Testis (tissue), 2 donors: ENCODE results near the gene TMEM237.

ENCODE experiments used
- POLR2A ChIP-seq: fragments of 450-650 bp; IDR thresholded peaks from one replicate; pipeline ENCODE4 v1.6.1; 2017; ENCODE audit warnings: antibody characterized with exemption, mild to moderate bottlenecking, moderate library complexity
- TF ChIP-seq, protein P1 (sequence below), 3 experiments: fragments of 450-650 bp in 2 of 3; fragments of 200-600 bp in 1 of 3; sonication (generic) in 1 of 3; IDR thresholded peaks; one replicate each; pipeline ENCODE4 v1.5.1; 2016 to 2019; ENCODE audit warnings: antibody characterized with exemption in 3 of 3, mild to moderate bottlenecking in 2 of 3, moderate library complexity in 1 of 3

DNA sequence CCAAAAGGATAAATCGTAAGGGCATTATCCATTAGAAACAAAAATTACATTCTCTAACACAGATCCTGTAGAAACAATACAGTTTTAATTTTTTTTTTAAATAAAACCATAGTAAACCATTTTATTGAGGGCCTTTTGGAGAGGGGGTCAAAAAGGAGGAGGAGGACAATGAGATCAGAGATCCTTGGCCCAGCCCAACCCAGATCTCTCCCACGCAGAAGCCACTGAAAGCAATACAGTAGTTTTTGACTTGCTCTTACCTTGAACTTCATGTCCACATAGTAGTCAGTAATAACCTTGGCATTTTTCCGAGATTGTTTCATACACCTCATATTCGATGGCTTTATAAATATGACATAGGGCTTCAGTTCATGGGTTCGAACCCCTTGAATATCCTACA, 4.1 kb upstream of the TMEM237 start:
- TF ChIP-seq, protein P1, sequence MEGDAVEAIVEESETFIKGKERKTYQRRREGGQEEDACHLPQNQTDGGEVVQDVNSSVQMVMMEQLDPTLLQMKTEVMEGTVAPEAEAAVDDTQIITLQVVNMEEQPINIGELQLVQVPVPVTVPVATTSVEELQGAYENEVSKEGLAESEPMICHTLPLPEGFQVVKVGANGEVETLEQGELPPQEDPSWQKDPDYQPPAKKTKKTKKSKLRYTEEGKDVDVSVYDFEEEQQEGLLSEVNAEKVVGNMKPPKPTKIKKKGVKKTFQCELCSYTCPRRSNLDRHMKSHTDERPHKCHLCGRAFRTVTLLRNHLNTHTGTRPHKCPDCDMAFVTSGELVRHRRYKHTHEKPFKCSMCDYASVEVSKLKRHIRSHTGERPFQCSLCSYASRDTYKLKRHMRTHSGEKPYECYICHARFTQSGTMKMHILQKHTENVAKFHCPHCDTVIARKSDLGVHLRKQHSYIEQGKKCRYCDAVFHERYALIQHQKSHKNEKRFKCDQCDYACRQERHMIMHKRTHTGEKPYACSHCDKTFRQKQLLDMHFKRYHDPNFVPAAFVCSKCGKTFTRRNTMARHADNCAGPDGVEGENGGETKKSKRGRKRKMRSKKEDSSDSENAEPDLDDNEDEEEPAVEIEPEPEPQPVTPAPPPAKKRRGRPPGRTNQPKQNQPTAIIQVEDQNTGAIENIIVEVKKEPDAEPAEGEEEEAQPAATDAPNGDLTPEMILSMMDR (IDR thresholded peaks at IDR 0.05): no peak
- TF ChIP-seq POLR2A: no peak
